ENCODE measurements around the gene GIN1. TPM values are rescaled to one million over a fixed set of nuclear protein-coding genes. Genes with fewer than 3 reads are reported as not detected.
"Not testable (repeated sequence)": the region's sequence is repeated elsewhere in the genome, so short reads cannot be mapped to it uniquely, and the experiment has no call there.

The GIN1 gene
- total and polyA plus RNA-seq, 7 donors, result 7.8 to 12.5 (median 11.6) TPM

DNA sequence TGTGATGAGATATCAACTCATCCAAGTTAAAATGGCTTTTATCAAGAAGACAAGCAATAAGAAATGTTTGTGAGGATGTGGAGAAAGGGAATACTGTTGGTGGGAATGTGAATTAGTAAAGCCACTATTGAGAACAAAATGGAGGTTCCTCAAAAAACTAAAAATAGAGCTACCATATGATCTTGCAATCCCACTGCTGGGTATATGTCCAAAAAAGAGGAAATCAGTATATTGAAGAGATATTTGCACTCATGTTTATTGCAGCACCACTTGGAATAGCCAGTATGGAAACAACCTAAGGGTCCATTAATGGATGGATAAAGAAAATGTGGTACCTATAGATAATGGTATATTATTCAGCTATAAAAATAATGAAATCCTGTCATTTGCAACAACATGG, 25.3 kb upstream of the GIN1 start:
- TF ChIP-seq, protein P1, sequence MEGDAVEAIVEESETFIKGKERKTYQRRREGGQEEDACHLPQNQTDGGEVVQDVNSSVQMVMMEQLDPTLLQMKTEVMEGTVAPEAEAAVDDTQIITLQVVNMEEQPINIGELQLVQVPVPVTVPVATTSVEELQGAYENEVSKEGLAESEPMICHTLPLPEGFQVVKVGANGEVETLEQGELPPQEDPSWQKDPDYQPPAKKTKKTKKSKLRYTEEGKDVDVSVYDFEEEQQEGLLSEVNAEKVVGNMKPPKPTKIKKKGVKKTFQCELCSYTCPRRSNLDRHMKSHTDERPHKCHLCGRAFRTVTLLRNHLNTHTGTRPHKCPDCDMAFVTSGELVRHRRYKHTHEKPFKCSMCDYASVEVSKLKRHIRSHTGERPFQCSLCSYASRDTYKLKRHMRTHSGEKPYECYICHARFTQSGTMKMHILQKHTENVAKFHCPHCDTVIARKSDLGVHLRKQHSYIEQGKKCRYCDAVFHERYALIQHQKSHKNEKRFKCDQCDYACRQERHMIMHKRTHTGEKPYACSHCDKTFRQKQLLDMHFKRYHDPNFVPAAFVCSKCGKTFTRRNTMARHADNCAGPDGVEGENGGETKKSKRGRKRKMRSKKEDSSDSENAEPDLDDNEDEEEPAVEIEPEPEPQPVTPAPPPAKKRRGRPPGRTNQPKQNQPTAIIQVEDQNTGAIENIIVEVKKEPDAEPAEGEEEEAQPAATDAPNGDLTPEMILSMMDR (IDR thresholded peaks at IDR 0.05), result no peak
- intact Hi-C loops (cut with DNase I), result no loop called here
- DNase-seq (no peak), ATAC-seq (no peak)
- Histone ChIP-seq H3K9me3 (no peaks in the 10 kb centered on the region), H3K27ac (no peak overlapping the region), H3K27me3 (ENCODE audit: insufficient read depth in 3 of 3, low read length in 2 of 3) (no peaks in the 10 kb centered on the region), H3K4me3 (no peak overlapping the region), H3K4me1 (no peaks in the 10 kb centered on the region), H3K36me3 (ENCODE audit: insufficient read depth in 1 of 2, low read depth in 1 of 2) (peaks cover 0 to 37% of the 10 kb centered on the region in 2 donors)

DNA sequence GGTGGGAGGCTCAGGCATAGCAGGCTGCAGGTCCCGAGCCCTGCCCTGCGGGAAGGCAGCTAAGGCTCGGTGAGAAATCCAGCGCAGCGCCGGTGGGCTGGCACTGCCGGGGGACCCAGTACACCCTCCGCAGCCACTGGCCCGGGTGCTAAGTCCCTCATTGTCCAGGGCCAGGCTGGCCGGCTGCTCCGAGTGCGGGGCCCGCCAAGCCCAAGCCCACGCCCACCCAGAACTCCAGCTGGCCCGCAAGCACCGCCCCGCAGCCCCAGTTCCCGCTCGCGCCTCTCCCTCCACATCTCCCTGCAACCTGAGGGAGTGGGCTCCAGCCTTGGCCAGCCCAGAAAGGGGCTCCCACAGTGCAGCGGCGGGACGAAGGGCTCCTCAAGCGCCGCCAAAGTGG, 22.2 kb upstream of the GIN1 start:
- H3K27me3 ChIP-seq (ENCODE audit: insufficient read depth in 3 of 3, low read length in 2 of 3); ATAC-seq; H3K4me1 ChIP-seq; H3K4me3 ChIP-seq; H3K27ac ChIP-seq; intact Hi-C loops (cut with DNase I); H3K9me3 ChIP-seq; DNase-seq: not testable (repeated sequence)
- 97 to 99% (median 98%) methylated on average over 16 to 25 of the region's 25 CpGs for WGBS, 3 donors
- H3K36me3 ChIP-seq (ENCODE audit: insufficient read depth in 1 of 2, low read depth in 1 of 2), result peaks cover 0 to 35% of the 10 kb centered on the region in 2 donors

DNA sequence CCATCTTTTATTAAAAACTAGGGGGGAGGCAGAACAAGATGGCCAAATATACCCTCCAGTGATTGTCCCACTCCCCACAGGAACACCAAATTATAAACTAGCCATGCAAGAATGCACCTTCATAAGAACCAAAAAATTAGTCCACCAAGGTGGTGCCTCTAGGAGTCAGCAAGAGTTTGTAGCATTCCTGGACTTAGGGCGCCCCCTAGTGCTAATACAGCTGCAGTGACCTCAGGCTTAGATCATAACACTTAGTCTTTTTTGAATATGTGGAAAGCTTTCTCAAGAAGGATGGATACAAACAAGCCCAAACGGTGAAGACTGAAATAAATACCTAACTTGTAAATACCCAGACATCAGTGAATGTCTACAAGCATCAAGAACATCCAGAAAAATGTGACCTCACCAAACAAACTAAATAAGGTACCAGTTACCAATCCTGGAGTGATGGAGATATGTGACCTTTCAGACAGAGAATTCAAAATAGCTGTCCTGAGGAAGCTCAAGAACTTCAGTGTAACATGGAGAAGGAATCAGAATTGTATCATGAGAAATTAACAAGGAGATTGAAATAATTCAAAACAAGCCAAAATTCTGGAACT, 19.4 kb upstream of the GIN1 start:
- TF ChIP-seq, protein P1 (IDR thresholded peaks at IDR 0.05), result peak; percentile 94

DNA sequence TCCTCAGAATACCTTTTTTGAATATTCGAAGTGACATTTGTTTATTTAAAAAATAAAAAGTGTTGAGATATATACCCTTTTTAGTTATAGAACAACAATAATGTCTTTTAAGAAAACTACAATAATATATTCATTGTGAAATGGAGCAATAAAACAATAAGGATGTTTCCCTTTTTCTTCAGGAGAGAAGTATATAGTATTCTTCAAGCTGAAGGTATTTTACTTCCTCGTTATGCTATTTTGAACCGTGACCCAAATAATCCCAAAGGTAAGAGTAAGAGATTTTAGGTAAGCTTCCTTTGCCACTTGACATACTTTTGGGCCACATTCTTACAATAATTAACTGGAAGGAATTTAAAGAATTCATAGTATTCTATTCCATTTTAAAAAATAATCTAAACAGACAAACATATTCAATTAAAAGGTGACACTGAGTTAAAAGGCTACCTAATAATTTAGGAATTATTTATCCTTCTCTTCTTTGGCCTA, 18.3 kb upstream of the GIN1 start:
- intact Hi-C loops (cut with DNase I), result loop anchor here in 1 of 2 donors (5.0 kb wide), 1 partner anchor 556 kb away; no protein-coding TSS in a partner anchor
- TF ChIP-seq, protein P1 (IDR thresholded peaks at IDR 0.05), result no peak
- Histone ChIP-seq H3K27me3 (ENCODE audit: insufficient read depth in 3 of 3, low read length in 2 of 3) (no peaks in the 10 kb centered on the region), H3K36me3 (ENCODE audit: insufficient read depth in 1 of 2, low read depth in 1 of 2) (peaks cover 0 to 58% of the 10 kb centered on the region in 2 donors), H3K27ac (no peak overlapping the region), H3K9me3 (no peaks in the 10 kb centered on the region), H3K4me1 (no peaks in the 10 kb centered on the region), H3K4me3 (no peak overlapping the region)
- WGBS, 3 donors, result 93 to 96% (median 96%) methylated on average over 3 of the region's 3 CpGs
- ATAC-seq (no peak), DNase-seq (no peak)

More for the DNA sequence above, 19.4 kb upstream of the GIN1 start:
- Histone ChIP-seq H3K9me3 (no peaks in the 10 kb centered on the region), H3K36me3 (ENCODE audit: insufficient read depth in 1 of 2, low read depth in 1 of 2) (peaks cover 0 to 56% of the 10 kb centered on the region in 2 donors), H3K27ac (no peak overlapping the region), H3K4me1 (no peaks in the 10 kb centered on the region), H3K4me3 (no peak overlapping the region), H3K27me3 (ENCODE audit: insufficient read depth in 3 of 3, low read length in 2 of 3) (no peaks in the 10 kb centered on the region)
- 3 to 6% (median 3%) methylated on average over 2 of the region's 2 CpGs for WGBS, 3 donors
- ATAC-seq, result peak; percentile 76 to 92 (median 87)
- peak; percentile 53 to 75 for DNase-seq
- intact Hi-C loops (cut with DNase I), result loop anchor here in 1 of 2 donors (5.0 kb wide), 1 partner anchor 557 kb away; no protein-coding TSS in a partner anchor

DNA sequence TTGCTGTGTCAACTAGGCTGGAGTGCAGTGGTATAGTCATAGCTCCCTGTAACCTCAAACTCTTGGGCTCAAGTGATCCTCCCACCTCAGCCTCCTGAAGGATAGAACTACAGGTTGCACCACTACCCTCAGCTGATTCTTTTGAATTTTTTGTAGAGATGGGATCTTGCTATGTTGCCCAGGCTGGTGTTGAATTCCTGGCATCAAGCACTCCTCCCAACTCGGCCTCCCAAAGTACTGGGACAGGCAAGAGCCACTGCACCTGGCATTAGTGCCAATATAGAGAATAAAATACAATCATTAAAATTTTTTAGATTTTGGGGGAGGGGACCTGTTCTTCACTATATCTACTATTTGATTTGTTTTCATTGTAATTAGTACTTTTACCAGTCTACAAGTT, 15.5 kb upstream of the GIN1 start:
- ATAC-seq (no peak), DNase-seq (no peak)
- Histone ChIP-seq H3K36me3 (ENCODE audit: insufficient read depth in 1 of 2, low read depth in 1 of 2) (peaks cover 0 to 53% of the 10 kb centered on the region in 2 donors), H3K27ac (no peak overlapping the region), H3K9me3 (no peaks in the 10 kb centered on the region), H3K4me3 (no peak overlapping the region), H3K27me3 (ENCODE audit: insufficient read depth in 3 of 3, low read length in 2 of 3) (no peaks in the 10 kb centered on the region), H3K4me1 (no peaks in the 10 kb centered on the region)
- intact Hi-C loops (cut with DNase I), result loop anchor here in 1 of 2 donors (5.0 kb wide), 1 partner anchor 553 kb away; no protein-coding TSS in a partner anchor
- 92 to 100% (median 92%) methylated on average over 1 of the region's 1 CpG for WGBS, 3 donors
- TF ChIP-seq, protein P1 (IDR thresholded peaks at IDR 0.05), result no peak

Measured in psoas muscle (tissue), 8 donors.